ENCODE results near the gene MIXL1. TPM values are rescaled to one million over a fixed set of nuclear protein-coding genes. Genes with fewer than 3 reads are reported as not detected.

Gene MIXL1
- total and polyA plus RNA-seq, 2 experiments from 2014 or later, result 0.97 to 1.0 TPM

GRCh38 chr1:226248796-226249195, 25.3 kb downstream of the MIXL1 start:
- H4K20me1 ChIP-seq (replicated peaks; ENCODE audit: insufficient read depth), result 0 out of 2 replicates have a peak, but pooled peaks cover 4% of the 10 kb centered on the region
- Mint-ChIP-seq H3K4me3 (no peak overlapping the region), H3K27ac (no peak overlapping the region), H3K4me1 (no peaks in the 10 kb centered on the region), H3K9me3 (no peaks in the 10 kb centered on the region), H3K36me3 (ENCODE audit: low read depth) (peaks cover 12% of the 10 kb centered on the region; the same call in 2 of the 3 replicates), H3K27me3 (ENCODE audit: insufficient read depth, low read depth, poor library complexity) (no peaks in the 10 kb centered on the region)
- no peak for ATAC-seq
- no peak overlapping the region for H3K27ac ChIP-seq (ENCODE audit: low read depth)
- H3K36me3 ChIP-seq (ENCODE audit: insufficient read depth), result peaks cover 8% of the 10 kb centered on the region
- no peaks in the 10 kb centered on the region for H3K4me1 ChIP-seq (ENCODE audit: insufficient read depth)
- no peak for DNase-seq (ENCODE audit: low spot score)
- TF ChIP-seq EZH2phosphoT487 (IDR thresholded peaks at IDR 0.05; ENCODE audit: unreplicated experiment) (no peak), JUNB (IDR thresholded peaks at IDR 0.05; ENCODE audit: unreplicated experiment) (no peak), REST (IDR thresholded peaks at IDR 0.05; ENCODE audit: unreplicated experiment) (no peak), EZH2 (IDR thresholded peaks at IDR 0.05; ENCODE audit: low read depth, unreplicated experiment) (no peak), ETS1 (IDR thresholded peaks at IDR 0.05) (no peak), NANOG (IDR thresholded peaks at IDR 0.05; ENCODE audit: borderline replicate concordance) (no peak), CREB1 (CRISPR knock-in tag; IDR thresholded peaks at IDR 0.05; ENCODE audit: low read depth) (no peak), POLR2AphosphoS5 (IDR thresholded peaks at IDR 0.05; ENCODE audit: low read depth) (no peak), CTCF (conservative IDR thresholded peaks at IDR 0.05; ENCODE audit: low read depth in 2 of 2) (no peak), ZNF331 (CRISPR knock-in tag; IDR thresholded peaks at IDR 0.05; ENCODE audit: low read depth) (no peak), STAT1 (IDR thresholded peaks at IDR 0.05; ENCODE audit: unreplicated experiment) (no peak), ZNF114 (CRISPR knock-in tag; IDR thresholded peaks at IDR 0.05) (no peak)
- TF ChIP-seq, protein P1, sequence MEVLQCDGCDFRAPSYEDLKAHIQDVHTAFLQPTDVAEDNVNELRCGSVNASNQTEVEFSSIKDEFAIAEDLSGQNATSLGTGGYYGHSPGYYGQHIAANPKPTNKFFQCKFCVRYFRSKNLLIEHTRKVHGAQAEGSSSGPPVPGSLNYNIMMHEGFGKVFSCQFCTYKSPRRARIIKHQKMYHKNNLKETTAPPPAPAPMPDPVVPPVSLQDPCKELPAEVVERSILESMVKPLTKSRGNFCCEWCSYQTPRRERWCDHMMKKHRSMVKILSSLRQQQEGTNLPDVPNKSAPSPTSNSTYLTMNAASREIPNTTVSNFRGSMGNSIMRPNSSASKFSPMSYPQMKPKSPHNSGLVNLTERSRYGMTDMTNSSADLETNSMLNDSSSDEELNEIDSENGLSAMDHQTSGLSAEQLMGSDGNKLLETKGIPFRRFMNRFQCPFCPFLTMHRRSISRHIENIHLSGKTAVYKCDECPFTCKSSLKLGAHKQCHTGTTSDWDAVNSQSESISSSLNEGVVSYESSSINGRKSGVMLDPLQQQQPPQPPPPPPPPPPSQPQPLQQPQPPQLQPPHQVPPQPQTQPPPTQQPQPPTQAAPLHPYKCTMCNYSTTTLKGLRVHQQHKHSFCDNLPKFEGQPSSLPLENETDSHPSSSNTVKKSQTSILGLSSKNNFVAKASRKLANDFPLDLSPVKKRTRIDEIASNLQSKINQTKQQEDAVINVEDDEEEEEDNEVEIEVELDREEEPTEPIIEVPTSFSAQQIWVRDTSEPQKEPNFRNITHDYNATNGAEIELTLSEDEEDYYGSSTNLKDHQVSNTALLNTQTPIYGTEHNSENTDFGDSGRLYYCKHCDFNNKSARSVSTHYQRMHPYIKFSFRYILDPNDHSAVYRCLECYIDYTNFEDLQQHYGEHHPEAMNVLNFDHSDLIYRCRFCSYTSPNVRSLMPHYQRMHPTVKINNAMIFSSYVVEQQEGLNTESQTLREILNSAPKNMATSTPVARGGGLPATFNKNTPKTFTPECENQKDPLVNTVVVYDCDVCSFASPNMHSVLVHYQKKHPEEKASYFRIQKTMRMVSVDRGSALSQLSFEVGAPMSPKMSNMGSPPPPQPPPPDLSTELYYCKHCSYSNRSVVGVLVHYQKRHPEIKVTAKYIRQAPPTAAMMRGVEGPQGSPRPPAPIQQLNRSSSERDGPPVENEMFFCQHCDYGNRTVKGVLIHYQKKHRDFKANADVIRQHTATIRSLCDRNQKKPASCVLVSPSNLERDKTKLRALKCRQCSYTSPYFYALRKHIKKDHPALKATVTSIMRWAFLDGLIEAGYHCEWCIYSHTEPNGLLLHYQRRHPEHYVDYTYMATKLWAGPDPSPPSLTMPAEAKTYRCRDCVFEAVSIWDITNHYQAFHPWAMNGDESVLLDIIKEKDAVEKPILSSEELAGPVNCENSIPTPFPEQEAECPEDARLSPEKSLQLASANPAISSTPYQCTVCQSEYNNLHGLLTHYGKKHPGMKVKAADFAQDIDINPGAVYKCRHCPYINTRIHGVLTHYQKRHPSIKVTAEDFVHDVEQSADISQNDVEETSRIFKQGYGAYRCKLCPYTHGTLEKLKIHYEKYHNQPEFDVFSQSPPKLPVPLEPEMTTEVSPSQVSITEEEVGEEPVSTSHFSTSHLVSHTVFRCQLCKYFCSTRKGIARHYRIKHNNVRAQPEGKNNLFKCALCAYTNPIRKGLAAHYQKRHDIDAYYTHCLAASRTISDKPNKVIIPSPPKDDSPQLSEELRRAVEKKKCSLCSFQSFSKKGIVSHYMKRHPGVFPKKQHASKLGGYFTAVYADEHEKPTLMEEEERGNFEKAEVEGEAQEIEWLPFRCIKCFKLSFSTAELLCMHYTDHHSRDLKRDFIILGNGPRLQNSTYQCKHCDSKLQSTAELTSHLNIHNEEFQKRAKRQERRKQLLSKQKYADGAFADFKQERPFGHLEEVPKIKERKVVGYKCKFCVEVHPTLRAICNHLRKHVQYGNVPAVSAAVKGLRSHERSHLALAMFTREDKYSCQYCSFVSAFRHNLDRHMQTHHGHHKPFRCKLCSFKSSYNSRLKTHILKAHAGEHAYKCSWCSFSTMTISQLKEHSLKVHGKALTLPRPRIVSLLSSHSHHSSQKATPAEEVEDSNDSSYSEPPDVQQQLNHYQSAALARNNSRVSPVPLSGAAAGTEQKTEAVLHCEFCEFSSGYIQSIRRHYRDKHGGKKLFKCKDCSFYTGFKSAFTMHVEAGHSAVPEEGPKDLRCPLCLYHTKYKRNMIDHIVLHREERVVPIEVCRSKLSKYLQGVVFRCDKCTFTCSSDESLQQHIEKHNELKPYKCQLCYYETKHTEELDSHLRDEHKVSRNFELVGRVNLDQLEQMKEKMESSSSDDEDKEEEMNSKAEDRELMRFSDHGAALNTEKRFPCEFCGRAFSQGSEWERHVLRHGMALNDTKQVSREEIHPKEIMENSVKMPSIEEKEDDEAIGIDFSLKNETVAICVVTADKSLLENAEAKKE (CRISPR knock-in tag; IDR thresholded peaks at IDR 0.05), result no peak
- H3K9me2 ChIP-seq (ENCODE audit: insufficient read depth), result no peaks in the 10 kb centered on the region
- H3F3A ChIP-seq (replicated peaks; ENCODE audit: low read depth), result no peaks in the 10 kb centered on the region; the same call in 1 of the 2 replicates
- H3K27me3 ChIP-seq (ENCODE audit: insufficient read depth), result no peaks in the 10 kb centered on the region
- H3K4me3 ChIP-seq, result no peak overlapping the region
- no peak overlapping the region for H2AFZ ChIP-seq
- H3K4me2 ChIP-seq, result no peak overlapping the region
- no peaks in the 10 kb centered on the region for H3K79me2 ChIP-seq (replicated peaks; ENCODE audit: insufficient read depth)

All from GM23338 (cell line).